Kidney capillary endothelial cell (primary cell): ENCODE results near the gene PTPN2.

ENCODE experiments used
- DNase-seq: peaks from one replicate; pipeline ENCODE4 v3.0.0-alpha.2; 2018; ENCODE audit warnings: low spot score

PTPN2 gene

GRCh38 chr18:12857991-12858544 lies 26.0 kb downstream of the PTPN2 start:
- DNase-seq: no peak

DNA sequence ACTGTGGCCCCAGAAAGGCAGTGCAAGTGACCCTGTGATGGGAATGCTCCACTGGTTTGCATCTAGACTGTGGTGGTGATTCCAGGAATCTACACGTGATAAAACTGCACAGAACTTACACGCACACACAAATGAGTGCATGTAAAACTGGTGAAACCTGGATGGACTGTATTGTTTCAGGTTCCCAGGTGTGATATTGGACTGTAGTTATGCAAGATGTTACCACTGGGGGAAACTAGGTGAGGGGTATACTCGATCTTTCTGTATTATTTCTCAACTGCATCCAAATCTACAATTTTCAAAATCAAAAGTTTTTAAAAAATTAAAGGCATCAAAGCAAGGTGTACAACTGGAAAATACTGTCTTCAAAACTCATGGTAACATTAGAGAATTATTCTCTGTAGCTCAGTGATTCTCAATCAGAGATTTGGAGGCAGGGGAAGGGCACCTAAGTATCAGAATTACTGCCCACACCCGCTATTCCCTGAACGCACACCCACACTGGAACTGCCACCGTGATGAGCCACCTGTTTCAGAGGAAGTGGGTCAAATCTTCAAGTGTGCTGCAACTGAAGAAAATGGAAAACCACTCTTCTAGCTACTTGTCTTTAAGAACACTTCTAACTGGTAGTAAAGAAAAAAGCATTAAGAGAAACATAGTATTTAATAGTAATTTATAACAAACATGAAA lies 26.7 kb downstream of the PTPN2 start:
- no peak for DNase-seq

DNA sequence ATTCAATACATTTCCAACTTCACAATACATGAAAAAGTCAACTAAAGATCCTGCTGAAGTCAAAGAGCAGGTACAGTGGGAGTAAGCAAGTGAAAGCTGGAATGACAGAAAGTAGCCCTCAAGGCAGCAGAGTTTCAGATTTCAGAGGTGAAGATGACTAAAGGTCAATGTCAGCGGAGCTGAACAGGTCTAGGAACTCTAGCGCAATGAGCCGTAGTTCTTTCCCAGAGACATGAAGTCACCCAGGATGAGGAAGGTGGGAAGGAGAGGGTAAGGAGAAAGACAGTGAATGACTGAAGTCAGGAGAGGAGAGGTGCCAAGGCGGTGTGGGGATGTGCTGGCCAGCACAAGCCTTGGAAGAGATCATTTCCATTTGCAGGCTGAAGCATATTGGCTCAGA lies 28.1 kb downstream of the PTPN2 start:
- DNase-seq: no peak

- no peak for DNase-seq
Observed at GRCh38 chr18:12852566-12853315, 31.3 kb downstream of the PTPN2 start.

DNA sequence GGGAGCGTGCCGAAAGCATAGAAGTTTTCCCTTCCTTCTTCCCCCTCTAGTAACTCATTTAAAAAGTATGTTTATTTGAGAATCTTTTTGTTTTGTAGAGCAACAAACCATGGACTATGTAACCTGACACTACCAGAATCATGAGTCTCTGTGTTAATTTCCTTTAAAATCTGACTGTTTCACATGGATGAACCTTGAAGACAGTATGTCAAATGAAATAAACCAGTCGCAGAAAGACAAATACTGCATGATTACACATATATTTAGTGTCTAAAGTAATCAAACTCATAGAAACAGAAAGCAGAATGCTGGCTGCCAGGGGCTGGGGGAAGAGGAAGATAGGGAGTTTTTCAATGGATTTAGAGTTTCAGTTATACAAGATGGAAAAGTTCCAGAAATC lies 32.3 kb downstream of the PTPN2 start:
- no peak for DNase-seq

GRCh38 chr18:12849548-12849947 lies 34.5 kb downstream of the PTPN2 start:
- no peak for DNase-seq

DNA sequence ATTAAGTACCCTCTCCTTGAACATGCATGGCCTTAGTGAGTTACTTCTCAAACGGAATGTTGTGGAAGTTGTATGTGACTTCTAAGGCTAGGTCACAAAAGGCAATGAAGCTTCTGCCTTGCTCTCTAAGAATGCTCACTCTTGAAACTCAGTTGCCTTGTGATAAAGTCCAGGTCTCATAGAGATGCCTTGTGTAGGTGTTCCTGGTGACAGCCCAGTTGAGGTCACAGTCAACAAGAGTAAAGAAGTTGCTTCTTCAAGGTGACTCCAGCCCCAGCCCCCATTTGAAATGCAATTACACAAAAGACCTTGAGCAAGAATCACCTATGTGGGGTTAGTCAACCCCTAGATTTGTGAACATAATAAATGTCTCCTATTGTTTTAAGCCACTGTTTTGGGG lies 35.6 kb downstream of the PTPN2 start:
- no peak for DNase-seq

DNA sequence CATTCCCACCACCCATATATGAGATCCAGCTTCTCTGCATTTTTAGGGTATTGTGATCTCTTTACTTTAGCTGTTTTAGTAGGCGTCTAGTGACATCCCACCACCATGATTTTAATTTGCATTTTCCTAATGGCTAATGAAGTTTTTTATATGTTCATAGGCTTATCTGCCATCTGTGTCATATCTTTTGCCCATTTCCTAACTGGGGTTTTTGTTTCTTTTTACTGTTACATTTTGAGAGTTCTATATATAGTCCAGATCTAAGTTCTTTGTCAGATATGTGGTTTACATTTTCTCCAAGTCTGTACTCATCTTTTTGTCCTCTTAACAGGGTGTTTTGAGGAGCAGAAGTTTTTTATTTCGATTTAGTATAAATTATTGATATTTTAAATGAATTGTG lies 39.6 kb downstream of the PTPN2 start:
- no peak for DNase-seq

GRCh38 chr18:12843420-12844350 lies 40.4 kb downstream of the PTPN2 start:
- no peak for DNase-seq

DNA sequence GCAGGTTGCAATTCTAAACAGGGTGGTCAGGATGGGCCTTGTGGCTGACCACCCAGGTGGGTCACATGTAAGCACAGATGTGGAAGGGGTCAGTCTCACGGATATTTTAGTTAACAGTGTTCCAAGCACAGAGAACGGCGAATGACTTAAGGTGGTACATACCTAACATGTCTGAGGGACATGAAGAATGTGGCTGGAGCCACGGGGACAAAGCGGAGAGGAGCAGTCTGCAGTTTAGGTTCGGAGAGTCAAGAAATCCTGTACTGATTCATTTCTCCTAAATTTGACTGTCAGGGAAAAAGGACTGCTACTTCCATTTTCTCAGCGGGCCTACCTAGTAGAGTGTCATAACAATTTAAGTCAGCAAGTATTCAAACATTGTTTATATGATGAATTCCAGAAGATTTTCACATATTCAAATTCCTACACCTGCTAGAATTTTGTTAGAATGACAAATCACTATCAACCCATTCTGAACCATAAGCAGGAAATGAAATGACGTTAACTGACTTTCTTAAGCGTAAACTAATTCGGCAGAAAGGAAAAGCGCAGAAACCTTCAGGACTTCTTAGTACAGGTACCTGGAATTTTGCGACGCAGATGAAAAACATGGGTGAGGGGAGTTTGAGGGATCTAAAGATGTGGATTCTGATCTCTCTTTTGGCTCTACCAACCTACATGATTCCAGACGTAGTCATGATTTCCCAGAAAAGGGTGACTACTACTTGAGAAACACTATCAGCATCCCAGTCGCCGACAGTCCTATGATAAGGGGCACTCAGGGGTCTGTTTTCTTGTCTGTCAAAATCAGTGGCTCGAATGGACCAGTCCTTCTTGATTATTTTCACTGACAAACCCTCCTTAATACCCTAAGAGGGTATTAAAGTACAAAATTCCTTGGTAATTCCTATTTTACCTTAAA lies 41.3 kb downstream of the PTPN2 start:
- DNase-seq: no peak

GRCh38 chr18:12841070-12841469 lies 43.0 kb downstream of the PTPN2 start:
- DNase-seq: no peak

DNA sequence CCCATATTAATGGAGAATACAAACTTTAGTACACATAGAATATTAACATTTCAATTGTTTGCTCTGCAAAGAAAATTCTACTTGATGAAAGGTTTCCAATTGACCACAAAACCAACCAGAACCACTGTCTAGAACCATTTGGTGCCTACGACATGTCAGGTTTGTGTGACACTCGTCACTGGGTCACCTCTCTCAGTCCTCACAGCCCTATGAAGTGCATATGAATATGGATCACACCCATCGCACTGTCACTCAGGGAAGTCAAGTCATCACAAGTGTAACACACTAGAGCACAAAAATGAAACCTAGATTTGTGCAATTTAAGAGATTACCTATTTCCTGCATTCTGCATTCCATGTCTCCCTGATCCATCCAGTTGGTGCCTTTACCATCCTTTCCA lies 43.7 kb downstream of the PTPN2 start:
- no peak for DNase-seq

GRCh38 chr18:12839526-12840196 lies 44.4 kb downstream of the PTPN2 start:
- DNase-seq: no peak

DNA sequence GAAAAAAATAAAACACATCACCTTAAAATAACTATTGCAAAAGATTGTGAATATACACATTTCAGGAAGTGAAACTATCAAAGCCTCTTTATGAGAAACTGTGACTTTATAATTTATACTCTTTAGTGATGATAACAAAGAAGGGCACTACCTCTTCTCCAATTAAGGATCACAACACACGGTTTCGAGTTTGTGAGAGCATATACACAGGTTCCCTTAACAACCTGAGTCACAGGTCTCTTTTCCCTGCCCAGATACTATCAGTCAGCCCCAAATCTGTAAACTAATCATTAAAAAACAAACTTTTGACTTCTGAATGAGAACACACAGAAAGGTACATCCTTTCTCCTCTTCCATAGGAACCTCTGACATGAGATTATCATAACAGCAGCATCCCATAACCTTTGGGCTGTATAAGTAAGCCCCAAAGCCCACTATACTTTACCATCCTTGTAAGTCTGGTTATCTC lies 44.9 kb downstream of the PTPN2 start:
- no peak for DNase-seq

DNA sequence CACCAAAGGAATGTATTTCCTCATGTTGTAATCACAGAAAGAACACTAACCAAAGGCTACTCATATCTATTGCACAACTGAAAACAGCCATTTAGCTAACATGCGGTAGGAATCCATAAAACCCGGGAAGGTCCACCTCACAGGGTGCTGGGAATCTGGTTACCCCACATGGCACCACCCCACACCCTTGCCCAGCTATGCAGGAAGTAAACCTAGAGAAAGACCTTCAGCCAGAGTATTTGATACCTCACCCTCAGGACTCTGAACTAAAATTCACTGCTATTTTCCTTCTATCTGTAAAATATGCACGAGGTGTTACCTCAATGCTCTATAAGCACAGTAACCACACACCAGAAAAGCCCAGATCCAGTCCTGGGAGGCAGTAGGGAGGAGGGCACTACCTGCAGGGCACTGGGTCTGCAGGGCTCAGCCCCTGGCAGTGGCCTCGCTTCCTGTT lies 45.8 kb downstream of the PTPN2 start:
- no peak for DNase-seq

GRCh38 chr18:12837747-12838146 lies 46.3 kb downstream of the PTPN2 start:
- no peak for DNase-seq

DNA sequence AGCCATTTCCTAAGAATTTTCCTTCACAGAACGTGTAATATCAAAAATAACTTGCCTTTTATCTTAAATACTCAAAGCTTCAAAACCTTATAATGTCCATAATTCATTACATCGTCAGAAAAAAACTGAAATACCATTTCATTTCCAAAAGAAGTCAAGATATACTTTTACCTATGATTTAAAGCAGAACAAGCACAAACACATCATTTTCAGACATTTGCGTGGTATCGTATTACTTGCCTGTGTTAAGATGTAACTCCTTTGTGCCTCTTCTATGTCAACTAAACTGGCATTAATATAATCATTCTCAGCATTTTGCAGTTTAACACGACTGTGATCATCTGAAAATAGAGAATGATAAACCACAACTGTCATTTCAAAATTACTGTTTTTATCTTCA lies 47.5 kb downstream of the PTPN2 start:
- no peak for DNase-seq

- no peak for DNase-seq
Observed at GRCh38 chr18:12828116-12829051, 55.7 kb downstream of the PTPN2 start.

DNA sequence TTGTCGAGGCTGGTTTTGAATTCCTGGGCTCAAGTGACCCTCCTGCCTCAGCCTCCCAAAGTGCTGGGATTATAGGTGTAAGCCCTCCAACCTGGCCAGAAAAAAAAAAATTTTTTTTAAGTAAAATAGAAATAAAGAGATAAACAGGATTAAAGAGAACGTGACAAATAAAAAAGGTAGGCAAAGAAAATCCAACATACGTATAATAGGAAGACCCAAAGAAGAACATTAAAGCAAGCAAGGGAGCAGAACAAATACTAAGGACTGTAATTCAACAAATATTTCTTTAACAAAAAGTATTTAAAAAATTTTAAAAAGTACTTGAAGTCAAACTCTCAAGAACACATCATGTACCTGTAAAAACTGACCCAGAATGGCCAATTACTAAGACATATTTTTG lies 56.4 kb downstream of the PTPN2 start:
- no peak for DNase-seq
